Endothelial cell of umbilical vein (primary cell): ENCODE measurements around the gene FBXO4.
"Not testable (repeated sequence)": the region's sequence is repeated elsewhere in the genome, so short reads cannot be mapped to it uniquely, and the experiment has no call there.

ENCODE experiments used
- EZH2 ChIP-seq: IDR thresholded peaks from 2 replicates; pipeline ENCODE4 v1.6.1; 2012; ENCODE audit warnings: borderline replicate concordance, low read depth, mild to moderate bottlenecking, moderate library complexity, low read length, inconsistent platforms; ENCODE audit not compliant: severe bottlenecking
- POLR2A ChIP-seq: IDR thresholded peaks from 2 replicates; pipeline ENCODE4 v1.6.1; 2012; ENCODE audit warnings: low read depth, mild to moderate bottlenecking, control low read depth, low read length
- POLR2AphosphoS5 ChIP-seq: IDR thresholded peaks from 2 replicates; pipeline ENCODE4 v1.6.1; 2012; ENCODE audit warnings: low read depth, mild to moderate bottlenecking, control low read depth, low read length, moderate library complexity; ENCODE audit not compliant: insufficient read depth

GRCh38 chr5:41945332-41945955, 20.4 kb downstream of the FBXO4 start:
- TF ChIP-seq POLR2A, EZH2, POLR2AphosphoS5: not testable (repeated sequence)
